Measurements from ENCODE around the gene SACS. TPM values are rescaled to one million over a fixed set of nuclear protein-coding genes. Genes with fewer than 3 reads are reported as not detected.

Gene SACS
- total RNA-seq, 1 experiment from 2014 or later = 53.0 TPM

- no peak overlapping the region for H2BK5ac ChIP-seq (ENCODE audit: insufficient read length, low read length)
- no peaks in the 10 kb centered on the region for H4K20me1 ChIP-seq (ENCODE audit: control insufficient read depth, insufficient read depth, insufficient read length)
- no peak overlapping the region for H3K23ac ChIP-seq (ENCODE audit: insufficient read length, low read depth, low read length)
- Mint-ChIP-seq H3K36me3 (ENCODE audit: insufficient read depth in 1 of 3, low read depth in 3 of 3) (peaks cover 46 to 70% (median 54%) of the 10 kb centered on the region in 3 experiments; a peak in 6 of 7 replicates), H3K4me3 (no peak overlapping the region), H3K27ac (peak overlapping the region in 2 of 3 experiments; percentile 31 to 47; a peak in 1 of 7 replicates), H3K9me3 (no peaks in the 10 kb centered on the region), H3K4me1 (no peaks in the 10 kb centered on the region; a peak in 1 of 4 replicates), H3K27me3 (ENCODE audit: low read depth) (no peaks in the 10 kb centered on the region)
- H2BK120ac ChIP-seq (ENCODE audit: low read depth, low read length, poor library complexity, severe bottlenecking) = no peak overlapping the region
- 0 out of 3 replicates have a peak, but pooled peaks have one; percentile 8 for TF ChIP-seq CTCF (conservative IDR thresholded peaks at IDR 0.05)
- H4K8ac ChIP-seq (replicated peaks; ENCODE audit: insufficient read length, low read depth, low read length) = no peak overlapping the region
- no peaks in the 10 kb centered on the region for H3K23me2 ChIP-seq (ENCODE audit: insufficient read length, low read depth, low read length, poor library complexity, severe bottlenecking)
- no peak overlapping the region for H2AK5ac ChIP-seq (ENCODE audit: insufficient read length, low read length)
- no peak overlapping the region for H3K18ac ChIP-seq (ENCODE audit: insufficient read length, low read depth, low read length)
- no peak for DNase-seq
- H2BK12ac ChIP-seq (ENCODE audit: insufficient read length, low read depth, low read length) = no peak overlapping the region
- H3K4ac ChIP-seq (ENCODE audit: low read depth, low read length) = no peak overlapping the region
- 0 out of 2 replicates have a peak, but pooled peaks cover 4% of the 10 kb centered on the region for H3K79me2 ChIP-seq (ENCODE audit: insufficient read depth, low read length)
- H4K91ac ChIP-seq (ENCODE audit: insufficient read length, low read depth, low read length) = no peak overlapping the region
- no peak overlapping the region for H3T11ph ChIP-seq (ENCODE audit: low read length)
- no peaks in the 10 kb centered on the region for H3K27me3 ChIP-seq (ENCODE audit: insufficient read depth, low read length)
- no peak overlapping the region for H3K14ac ChIP-seq (ENCODE audit: insufficient read depth, low read length)
- H3K56ac ChIP-seq (ENCODE audit: insufficient read length, low read depth, low read length) = no peak overlapping the region
- H2BK15ac ChIP-seq (ENCODE audit: low read depth, low read length) = no peak overlapping the region
- no peak overlapping the region for H2BK20ac ChIP-seq (ENCODE audit: low read depth, low read length, poor library complexity, severe bottlenecking)
- no peak overlapping the region for H2AFZ ChIP-seq (ENCODE audit: low read length)
- WGBS (ENCODE audit: extremely low coverage, insufficient read length, low lambda C conversion rate) = no CpG with 5 or more reads among the region's 4 CpGs
- no peaks in the 10 kb centered on the region for H3K9me3 ChIP-seq (ENCODE audit: control insufficient read depth, low read depth, low read length)
- H4K5ac ChIP-seq (ENCODE audit: insufficient read length, low read depth, low read length) = no peak overlapping the region
- no peaks in the 10 kb centered on the region for H3K4me1 ChIP-seq (ENCODE audit: insufficient read depth, low read length)
- no peak overlapping the region for H3K9ac ChIP-seq (ENCODE audit: extremely low read depth, insufficient read length, low read length)
- no peak overlapping the region for H3K4me2 ChIP-seq (ENCODE audit: insufficient read depth, insufficient read length, low read length)
- H3K27ac ChIP-seq (ENCODE audit: insufficient read length, low read depth, low read length) = no peak overlapping the region
- peaks cover 5% of the 10 kb centered on the region for H3K79me1 ChIP-seq (ENCODE audit: insufficient read depth, low read depth, low read length, poor library complexity, severe bottlenecking)
These were observed 84.2 kb downstream of the SACS start for GRCh38 chr13:23349161-23349897.
